Effector memory CD4-positive, alpha-beta T cell (primary cell): Measurements from ENCODE around the gene DROSHA.
A peak's percentile ranks its signal among the peaks of the same experiment; 100 is the strongest.

Experiments used
- DNase-seq, 3 donors: peaks; one replicate each; pipeline ENCODE4 v3.0.0-alpha.2; 2020
- H3K27ac ChIP-seq: 2 replicates; pipeline ENCODE4 v1.7.0; 2013; ENCODE audit warnings: mild to moderate bottlenecking, low read length, moderate library complexity; ENCODE audit not compliant: insufficient read depth, poor library complexity, severe bottlenecking
- H3K27me3 ChIP-seq: replicated peaks from 2 replicates; pipeline ENCODE4 v1.7.0; 2013; ENCODE audit warnings: mild to moderate bottlenecking, low read length; ENCODE audit not compliant: insufficient read depth, control insufficient read depth, poor library complexity, severe bottlenecking
- H3K36me3 ChIP-seq: 2 replicates; pipeline ENCODE4 v1.7.0; 2013; ENCODE audit warnings: mild to moderate bottlenecking, low read length, moderate library complexity; ENCODE audit not compliant: control insufficient read depth, insufficient read depth
- H3K4me1 ChIP-seq: 2 replicates; pipeline ENCODE4 v1.7.0; 2013; ENCODE audit warnings: low read length, mild to moderate bottlenecking; ENCODE audit not compliant: control insufficient read depth, insufficient read depth, poor library complexity, severe bottlenecking
- H3K4me3 ChIP-seq: 2 replicates; pipeline ENCODE4 v1.7.0; 2013; ENCODE audit warnings: low read length, low read depth, mild to moderate bottlenecking; ENCODE audit not compliant: insufficient read depth, poor library complexity, severe bottlenecking
- H3K9me3 ChIP-seq: 2 replicates; pipeline ENCODE4 v1.7.0; 2013; ENCODE audit warnings: mild to moderate bottlenecking, low read length, moderate library complexity; ENCODE audit not compliant: control insufficient read depth

DROSHA gene

DNA sequence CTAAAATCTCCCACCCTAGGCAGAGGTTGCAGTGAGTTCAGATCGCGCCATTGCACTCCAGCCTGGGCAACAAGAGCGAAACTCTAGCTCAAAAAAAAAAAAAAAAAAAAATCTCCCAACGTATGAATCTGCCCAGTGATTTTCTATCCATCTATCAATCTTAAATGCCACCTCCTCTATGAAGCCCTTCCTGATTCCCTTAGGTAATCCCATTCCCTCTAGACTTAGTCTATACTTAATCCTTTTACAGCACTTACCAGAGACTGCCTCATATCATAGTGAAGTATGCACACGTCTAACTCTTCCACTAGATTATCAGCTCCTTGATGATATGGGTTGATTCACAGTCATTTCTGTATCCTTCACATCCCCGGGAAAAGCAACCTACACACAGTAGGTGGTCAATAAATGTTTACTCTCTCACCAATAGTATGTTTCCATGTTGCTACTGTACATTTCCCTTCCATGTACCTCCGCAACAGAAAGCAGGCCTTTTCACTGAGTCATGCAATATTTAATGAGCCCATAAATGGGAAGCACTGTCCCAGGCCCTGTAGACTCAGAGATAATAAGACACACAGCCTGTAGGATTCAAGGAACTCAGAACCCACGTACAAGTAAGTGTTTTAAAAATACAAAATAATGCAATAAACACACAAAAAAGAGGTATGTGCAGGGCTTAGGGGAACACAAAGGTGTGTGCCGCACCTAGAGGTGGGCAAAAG lies 1.2 kb downstream of the DROSHA start:
- H3K27ac ChIP-seq = no peak overlapping the region
- peak overlapping the region; percentile 90 for H3K4me3 ChIP-seq
- no peaks in the 10 kb centered on the region for H3K9me3 ChIP-seq
- DNase-seq = no peak
- H3K4me1 ChIP-seq = peaks cover 10% of the 10 kb centered on the region
- peaks cover 24% of the 10 kb centered on the region for H3K36me3 ChIP-seq
- no peaks in the 10 kb centered on the region for H3K27me3 ChIP-seq

- Histone ChIP-seq H3K4me3 (no peak overlapping the region), H3K4me1 (no peaks in the 10 kb centered on the region), H3K9me3 (no peaks in the 10 kb centered on the region), H3K27me3 (no peaks in the 10 kb centered on the region), H3K36me3 (peaks cover 43% of the 10 kb centered on the region), H3K27ac (no peak overlapping the region)
- no peak for DNase-seq
Observed at GRCh38 chr5:31523041-31523440, 8.9 kb downstream of the DROSHA start.

DNA sequence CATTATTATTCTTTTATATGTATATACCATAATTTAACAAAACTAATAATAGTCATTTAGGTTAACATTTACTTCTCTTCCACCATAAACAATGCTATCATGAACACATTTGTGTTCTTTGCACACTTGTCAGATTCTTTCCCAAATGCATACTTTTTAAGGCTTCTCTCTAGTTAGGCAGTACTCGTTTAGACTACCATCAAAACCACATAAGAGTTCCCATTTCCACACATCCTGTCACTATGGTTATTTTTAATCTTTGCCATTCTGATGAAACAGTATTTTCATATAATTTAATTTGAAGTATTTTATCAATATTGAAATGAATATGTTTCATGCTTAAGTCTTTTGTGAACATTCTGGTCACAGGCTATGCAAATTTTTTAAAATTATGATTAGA lies 15.1 kb downstream of the DROSHA start:
- Histone ChIP-seq H3K4me3 (no peak overlapping the region), H3K9me3 (no peaks in the 10 kb centered on the region), H3K27me3 (no peaks in the 10 kb centered on the region), H3K36me3 (peaks cover 47% of the 10 kb centered on the region), H3K27ac (no peak overlapping the region), H3K4me1 (no peaks in the 10 kb centered on the region)
- no peak for DNase-seq

DNA sequence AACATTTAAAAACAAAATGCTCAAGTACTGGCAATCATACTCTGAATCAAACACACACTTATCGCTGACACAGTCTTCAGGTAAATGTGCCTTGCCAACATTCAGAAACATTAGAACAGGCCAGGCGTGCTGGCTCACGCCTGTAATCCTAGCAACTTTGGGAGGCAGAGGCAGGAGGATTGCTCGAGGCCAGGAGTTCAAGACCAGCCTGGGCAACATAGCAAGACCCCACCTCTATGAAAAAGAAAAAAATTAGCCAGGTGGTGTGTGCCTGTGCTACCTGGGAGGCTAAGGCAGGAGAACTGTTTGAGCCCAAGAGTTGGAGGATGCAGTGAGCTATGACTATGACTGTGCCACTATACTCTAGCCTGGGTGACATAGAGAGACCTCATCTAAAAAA lies 20.6 kb downstream of the DROSHA start:
- Histone ChIP-seq H3K4me1 (no peaks in the 10 kb centered on the region), H3K27me3 (no peaks in the 10 kb centered on the region)

GRCh38 chr5:31504529-31504928 lies 27.4 kb downstream of the DROSHA start:
- Histone ChIP-seq H3K4me1 (no peaks in the 10 kb centered on the region), H3K27me3 (no peaks in the 10 kb centered on the region), H3K36me3 (peaks cover 61% of the 10 kb centered on the region), H3K9me3 (no peaks in the 10 kb centered on the region), H3K27ac (no peak overlapping the region), H3K4me3 (no peak overlapping the region)
- DNase-seq = no peak

More for the DNA sequence above, 20.6 kb downstream of the DROSHA start:
- Histone ChIP-seq H3K4me3 (no peak overlapping the region), H3K9me3 (no peaks in the 10 kb centered on the region), H3K27ac (no peak overlapping the region), H3K36me3 (peaks cover 67% of the 10 kb centered on the region)
- no peak for DNase-seq

DNA sequence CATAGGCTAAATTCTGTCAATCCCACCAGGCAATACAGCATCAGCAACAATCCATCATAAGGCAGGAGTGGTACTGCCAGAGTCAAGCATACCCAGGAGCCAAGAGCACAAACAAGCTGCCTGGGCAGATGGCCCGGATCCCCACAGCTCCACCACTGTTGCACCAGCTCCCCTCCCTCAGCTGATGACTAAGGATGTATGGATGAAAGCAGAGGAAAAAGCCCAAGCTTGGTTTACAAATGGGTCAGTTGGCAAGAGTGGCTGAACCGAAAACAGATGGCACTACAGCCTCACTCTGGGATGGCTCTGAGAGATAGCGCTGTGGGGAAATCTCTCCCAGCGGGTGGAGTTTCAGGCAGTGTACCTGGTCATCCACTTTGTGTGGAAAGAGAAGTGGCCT lies 29.4 kb downstream of the DROSHA start:
- no peak overlapping the region for H3K4me3 ChIP-seq
- H3K27ac ChIP-seq = no peak overlapping the region
- no peaks in the 10 kb centered on the region for H3K27me3 ChIP-seq
- H3K4me1 ChIP-seq = no peaks in the 10 kb centered on the region
- no peaks in the 10 kb centered on the region for H3K9me3 ChIP-seq
- DNase-seq = no peak
- peaks cover 58% of the 10 kb centered on the region for H3K36me3 ChIP-seq

GRCh38 chr5:31500256-31500655 lies 31.6 kb downstream of the DROSHA start:
- H3K4me1 ChIP-seq = no peaks in the 10 kb centered on the region
- no peaks in the 10 kb centered on the region for H3K9me3 ChIP-seq
- peaks cover 69% of the 10 kb centered on the region for H3K36me3 ChIP-seq
- H3K4me3 ChIP-seq = no peak overlapping the region
- H3K27ac ChIP-seq = no peak overlapping the region
- DNase-seq = no peak
- no peaks in the 10 kb centered on the region for H3K27me3 ChIP-seq

DNA sequence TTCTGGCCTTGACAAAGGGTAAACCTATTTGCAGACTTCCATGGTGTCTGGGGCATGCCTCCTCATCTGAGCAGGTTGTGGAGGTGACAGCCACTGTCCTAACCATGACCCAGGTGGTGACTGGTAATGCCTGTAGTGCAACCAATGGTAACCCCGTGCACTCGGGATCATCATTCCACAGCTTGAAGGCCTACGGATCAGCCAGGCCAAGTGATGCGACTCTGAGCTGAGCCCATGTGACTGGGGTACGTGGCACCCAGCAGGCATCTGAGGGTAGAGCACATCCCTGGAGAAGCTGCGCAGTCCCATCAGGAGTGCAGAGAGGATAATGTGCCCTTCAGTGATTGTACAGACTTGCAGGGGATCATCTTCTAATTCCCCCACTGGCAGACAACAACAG lies 35.0 kb downstream of the DROSHA start:
- no peaks in the 10 kb centered on the region for H3K4me1 ChIP-seq
- no peak for DNase-seq
- H3K27ac ChIP-seq = no peak overlapping the region
- H3K4me3 ChIP-seq = no peak overlapping the region
- no peaks in the 10 kb centered on the region for H3K9me3 ChIP-seq
- no peaks in the 10 kb centered on the region for H3K27me3 ChIP-seq
- peaks cover 52% of the 10 kb centered on the region for H3K36me3 ChIP-seq

DNA sequence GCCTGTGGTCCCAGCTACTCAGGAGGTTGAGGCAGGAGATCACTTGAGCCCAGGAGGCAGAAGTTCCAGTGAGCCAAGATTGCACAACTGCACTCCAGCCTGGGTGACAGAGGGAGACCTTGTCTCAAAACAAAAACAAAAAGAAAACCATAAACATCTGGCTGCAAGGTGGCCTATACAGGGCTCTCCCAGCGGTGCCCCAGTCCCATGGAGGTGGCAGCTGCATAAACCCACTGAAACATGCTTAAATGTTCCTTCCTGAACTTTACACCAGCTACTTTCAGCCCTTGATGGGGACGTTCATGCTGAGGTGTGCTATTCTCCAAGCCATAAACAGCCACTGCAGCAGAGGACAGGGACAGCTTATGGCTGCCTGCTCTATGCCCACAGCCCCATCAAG lies 35.6 kb downstream of the DROSHA start:
- H3K36me3 ChIP-seq = peaks cover 47% of the 10 kb centered on the region
- DNase-seq = no peak
- H3K4me1 ChIP-seq = no peaks in the 10 kb centered on the region
- no peak overlapping the region for H3K27ac ChIP-seq
- H3K9me3 ChIP-seq = no peaks in the 10 kb centered on the region
- no peaks in the 10 kb centered on the region for H3K27me3 ChIP-seq
- no peak overlapping the region for H3K4me3 ChIP-seq

DNA sequence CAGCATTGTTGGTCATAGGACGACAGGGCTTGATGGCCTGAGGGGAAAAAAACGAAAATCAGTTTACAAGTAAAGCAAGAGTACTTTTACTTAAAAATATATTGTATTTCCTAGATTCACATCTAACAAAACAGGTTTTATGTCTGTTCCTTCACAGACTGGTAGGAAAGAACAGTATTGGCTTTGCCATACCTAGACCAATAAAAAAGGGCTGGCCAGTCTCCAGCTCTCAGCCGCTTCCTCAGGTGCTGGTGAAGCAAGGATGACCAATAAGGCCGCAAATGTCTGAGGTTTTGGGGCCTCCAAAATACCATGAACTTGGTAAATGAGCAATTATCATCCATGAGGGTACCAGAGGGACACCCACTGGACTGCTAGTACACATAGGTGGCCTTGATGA lies 36.6 kb downstream of the DROSHA start:
- no peak overlapping the region for H3K4me3 ChIP-seq
- no peak for DNase-seq
- H3K4me1 ChIP-seq = no peaks in the 10 kb centered on the region
- peaks cover 44% of the 10 kb centered on the region for H3K36me3 ChIP-seq
- no peaks in the 10 kb centered on the region for H3K27me3 ChIP-seq
- no peak overlapping the region for H3K27ac ChIP-seq
- no peaks in the 10 kb centered on the region for H3K9me3 ChIP-seq
